Measurements from ENCODE around the gene CCDC127.

DNA sequence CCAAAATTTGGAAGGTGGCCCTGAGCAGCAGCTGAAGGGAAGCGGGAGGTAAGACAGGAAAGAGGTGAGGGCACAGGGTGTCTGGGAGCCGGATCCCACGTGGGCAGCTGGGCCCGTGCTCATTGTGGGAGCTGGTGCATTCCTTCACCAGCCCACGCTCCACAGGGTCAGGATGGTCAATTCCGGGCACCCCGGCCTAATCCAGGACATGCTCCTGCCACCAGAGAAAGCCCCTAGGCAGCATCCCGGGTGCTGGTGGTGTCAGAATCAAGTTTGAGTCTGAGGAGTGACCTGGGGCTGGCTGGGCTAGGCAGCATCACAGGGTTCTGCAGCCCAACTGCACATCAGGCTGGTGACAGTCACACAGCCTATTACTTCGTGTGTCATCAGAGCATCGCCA is 46.4 kb upstream of the CCDC127 start:
- TF ChIP-seq, protein P1, sequence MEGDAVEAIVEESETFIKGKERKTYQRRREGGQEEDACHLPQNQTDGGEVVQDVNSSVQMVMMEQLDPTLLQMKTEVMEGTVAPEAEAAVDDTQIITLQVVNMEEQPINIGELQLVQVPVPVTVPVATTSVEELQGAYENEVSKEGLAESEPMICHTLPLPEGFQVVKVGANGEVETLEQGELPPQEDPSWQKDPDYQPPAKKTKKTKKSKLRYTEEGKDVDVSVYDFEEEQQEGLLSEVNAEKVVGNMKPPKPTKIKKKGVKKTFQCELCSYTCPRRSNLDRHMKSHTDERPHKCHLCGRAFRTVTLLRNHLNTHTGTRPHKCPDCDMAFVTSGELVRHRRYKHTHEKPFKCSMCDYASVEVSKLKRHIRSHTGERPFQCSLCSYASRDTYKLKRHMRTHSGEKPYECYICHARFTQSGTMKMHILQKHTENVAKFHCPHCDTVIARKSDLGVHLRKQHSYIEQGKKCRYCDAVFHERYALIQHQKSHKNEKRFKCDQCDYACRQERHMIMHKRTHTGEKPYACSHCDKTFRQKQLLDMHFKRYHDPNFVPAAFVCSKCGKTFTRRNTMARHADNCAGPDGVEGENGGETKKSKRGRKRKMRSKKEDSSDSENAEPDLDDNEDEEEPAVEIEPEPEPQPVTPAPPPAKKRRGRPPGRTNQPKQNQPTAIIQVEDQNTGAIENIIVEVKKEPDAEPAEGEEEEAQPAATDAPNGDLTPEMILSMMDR (IDR thresholded peaks at IDR 0.05) = no peak
- no peak for TF ChIP-seq POLR2A (IDR thresholded peaks at IDR 0.05)
